Keratinocyte (primary cell): ENCODE data around the gene C1S. TPM values are rescaled to one million over a fixed set of nuclear protein-coding genes. Genes with fewer than 3 reads are reported as not detected.

Experiments used
- DNase-seq: peaks from one replicate; pipeline ENCODE4 v3.0.0-alpha.2; 2011; ENCODE audit warnings: low read depth, missing footprints, low spot score
- FAIRE-seq: peaks from 2 replicates; lab custom pipeline; 2011; peaks lifted over from hg19 to GRCh38; lab: Jason Lieb, UNC
- H2AFZ ChIP-seq: 2 replicates; pipeline ENCODE4 v1.6.0; 2012; ENCODE audit warnings: low read length, control low read depth, inconsistent platforms; ENCODE audit not compliant: control insufficient read depth
- H3K27ac ChIP-seq: 2 replicates; pipeline ENCODE4 v1.5.1; 2011; ENCODE audit warnings: low read length; ENCODE audit not compliant: control insufficient read depth, insufficient read depth
- H3K27me3 ChIP-seq: 3 replicates; pipeline ENCODE4 v1.6.0; 2011; ENCODE audit warnings: low read length; ENCODE audit not compliant: control insufficient read depth, insufficient read depth; ENCODE audit errors: extremely low read depth
- H3K36me3 ChIP-seq, 2 experiments: 2 replicates in 1 of 2; 3 replicates in 1 of 2; pipeline ENCODE4 v1.5.1; 2011; ENCODE audit warnings: low read length in 2 of 2, mild to moderate bottlenecking in 1 of 2; ENCODE audit not compliant: control insufficient read depth in 2 of 2, insufficient read depth in 2 of 2; ENCODE audit errors: extremely low read depth in 1 of 2
- H3K4me1 ChIP-seq: 3 replicates; pipeline ENCODE4 v1.5.1; 2011; ENCODE audit warnings: low read length; ENCODE audit not compliant: control insufficient read depth, insufficient read depth; ENCODE audit errors: extremely low read depth
- H3K4me2 ChIP-seq: 3 replicates; pipeline ENCODE4 v1.6.0; 2011; ENCODE audit warnings: low read depth, low read length; ENCODE audit not compliant: control insufficient read depth, insufficient read depth; ENCODE audit errors: extremely low read depth
- H3K4me3 ChIP-seq, 3 experiments: fragments of 200-600 bp in 1 of 3; sonication (generic) in 1 of 3; 2 replicates in 2 of 3; 3 replicates in 1 of 3; pipeline ENCODE4 v1.5.1; 2011 to 2016; ENCODE audit warnings: low read length in 3 of 3, mild to moderate bottlenecking in 3 of 3, control low read depth in 2 of 3, inconsistent platforms in 1 of 3, low read depth in 1 of 3, mixed read lengths in 1 of 3, mixed run types in 1 of 3, moderate library complexity in 1 of 3; ENCODE audit not compliant: control insufficient read depth in 2 of 3, insufficient read depth in 2 of 3; ENCODE audit errors: extremely low read depth in 1 of 3
- H3K79me2 ChIP-seq: 2 replicates; pipeline ENCODE4 v1.6.0; 2012; ENCODE audit warnings: low read length; ENCODE audit not compliant: control insufficient read depth, insufficient read depth
- H3K9ac ChIP-seq: 3 replicates; pipeline ENCODE4 v1.6.0; 2011; ENCODE audit warnings: low read length; ENCODE audit not compliant: control insufficient read depth, insufficient read depth; ENCODE audit errors: extremely low read depth
- H3K9me1 ChIP-seq: 3 replicates; pipeline ENCODE4 v1.6.0; 2011; ENCODE audit warnings: low read length; ENCODE audit not compliant: control insufficient read depth, insufficient read depth; ENCODE audit errors: extremely low read depth
- H3K9me3 ChIP-seq: 2 replicates; pipeline ENCODE4 v1.5.1; 2012; ENCODE audit warnings: low read depth, low read length; ENCODE audit not compliant: control insufficient read depth
- H4K20me1 ChIP-seq: 3 replicates; pipeline ENCODE4 v1.6.0; 2011; ENCODE audit warnings: low read length; ENCODE audit not compliant: control insufficient read depth, insufficient read depth; ENCODE audit errors: extremely low read depth
- CTCF ChIP-seq, 3 experiments: IDR thresholded peaks in 1 of 3; conservative IDR thresholded peaks in 1 of 3; optimal IDR thresholded peaks in 1 of 3; 2 replicates in 2 of 3; 3 replicates in 1 of 3; pipeline versions ENCODE3 to v1.5.1; 2011; ENCODE audit warnings: low read length in 3 of 3, mild to moderate bottlenecking in 3 of 3, moderate library complexity in 2 of 3, control low read depth in 1 of 3, inconsistent platforms in 1 of 3; ENCODE audit not compliant: insufficient read depth in 2 of 3; ENCODE audit errors: extremely low read depth in 1 of 3
- EZH2 ChIP-seq: IDR thresholded peaks from one replicate; pipeline ENCODE4 v1.6.1; 2012; ENCODE audit warnings: inconsistent platforms, mild to moderate bottlenecking, low read length, moderate library complexity
- dilution Hi-C: fragments of 300-500 bp; cut with MboI; formaldehyde crosslinking; loops from one replicate; pipeline ENCODE4 v1.7.0; 2020; ENCODE audit warnings: low sequenced_read_pairs; ENCODE audit not compliant: extremely low pct_ligation_motif_present
- polyA plus RNA-seq, 5 experiments: library from polyadenylated mRNA; depleted of rRNA in 3 of 5; stranded (reverse) in 3 of 5; stranded (forward) in 1 of 5; unstranded in 1 of 5; fragments of >200 nt; gene quantifications; 1 replicate in 1 of 5; 2 replicates in 3 of 5; 3 replicates in 1 of 5; pipeline versions ENCODE4 v1.2.1 to v1.2.3, GENCODE V29; 2011 to 2012; ENCODE audit warnings: missing spikeins in 2 of 5, low read depth in 1 of 5, low replicate concordance in 1 of 5

Gene C1S
- polyA plus RNA-seq, 1 donor (not counting 4 experiments of a cell fraction or from before 2014, with no cell fraction given): 2.6 TPM

DNA sequence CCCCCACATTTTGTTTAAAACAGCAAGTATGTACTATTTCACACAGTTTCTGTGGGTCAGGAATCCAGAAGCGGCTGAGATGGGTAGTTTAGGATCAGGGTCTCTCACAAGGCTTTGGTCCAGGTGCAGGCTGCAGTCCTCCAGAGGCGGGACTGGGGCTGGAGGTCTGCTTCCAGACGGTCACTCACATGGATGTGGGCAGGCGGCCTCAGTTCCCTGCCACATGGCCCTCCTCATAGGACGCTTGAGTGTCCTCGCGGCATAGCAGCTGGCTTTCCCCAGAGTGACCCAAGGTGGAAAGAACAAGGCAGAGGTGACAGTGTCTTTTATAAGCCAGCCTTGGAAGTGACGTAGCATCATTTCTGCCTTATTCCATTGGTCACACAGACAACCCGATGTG, 56.4 kb downstream of the C1S start:
- Histone ChIP-seq H3K36me3 (peaks cover 27 to 29% of the 10 kb centered on the region in 2 experiments), H3K4me3 (no peak overlapping the region)
- no peak for FAIRE-seq

GRCh38 chr12:7117670-7118069, 57.2 kb downstream of the C1S start:
- no peak for FAIRE-seq
- TF ChIP-seq EZH2: no peak
- TF ChIP-seq CTCF (optimal IDR thresholded peaks at IDR 0.05 in 1 of 3, IDR thresholded peaks at IDR 0.05 in 1 of 3, conservative IDR thresholded peaks at IDR 0.05 in 1 of 3; ENCODE audit: extremely low read depth in 1 of 3, insufficient read depth in 2 of 3, low read length in 3 of 3): no peak

More for the DNA sequence above, 56.4 kb downstream of the C1S start:
- Histone ChIP-seq H2AFZ (no peak overlapping the region), H3K27ac (no peak overlapping the region), H3K9me3 (no peaks in the 10 kb centered on the region), H3K9me1 (no peaks in the 10 kb centered on the region), H3K4me2 (no peak overlapping the region), H3K9ac (no peak overlapping the region), H3K27me3 (no peaks in the 10 kb centered on the region), H3K79me2 (no peaks in the 10 kb centered on the region), H4K20me1 (no peaks in the 10 kb centered on the region), H3K4me1 (no peaks in the 10 kb centered on the region)
- no peak for TF ChIP-seq CTCF (optimal IDR thresholded peaks at IDR 0.05 in 1 of 3, IDR thresholded peaks at IDR 0.05 in 1 of 3, conservative IDR thresholded peaks at IDR 0.05 in 1 of 3; ENCODE audit: extremely low read depth in 1 of 3, insufficient read depth in 2 of 3, low read length in 3 of 3)
- no peak for TF ChIP-seq EZH2
- dilution Hi-C loops: no loop called here
- DNase-seq: no peak

More at GRCh38 chr12:7117670-7118069, 57.2 kb downstream of the C1S start:
- no peaks in the 10 kb centered on the region for H3K79me2 ChIP-seq
- H4K20me1 ChIP-seq: no peaks in the 10 kb centered on the region
- no peak overlapping the region for H2AFZ ChIP-seq
- no peaks in the 10 kb centered on the region for H3K27me3 ChIP-seq
- H3K4me3 ChIP-seq: no peak overlapping the region
- no peak overlapping the region for H3K27ac ChIP-seq
- H3K9me1 ChIP-seq: no peaks in the 10 kb centered on the region
- dilution Hi-C loops: no loop called here
- H3K4me1 ChIP-seq: no peaks in the 10 kb centered on the region
- H3K4me2 ChIP-seq: no peak overlapping the region
- DNase-seq: no peak
- H3K9ac ChIP-seq: no peak overlapping the region
- H3K9me3 ChIP-seq: no peaks in the 10 kb centered on the region
- peaks cover 29 to 30% of the 10 kb centered on the region in 2 experiments for H3K36me3 ChIP-seq
